HepG2 (cell line): ENCODE measurements around the gene NOTUM. TPM values are rescaled to one million over a fixed set of nuclear protein-coding genes. Genes with fewer than 3 reads are reported as not detected.

ENCODE experiments used
- AGO2 ChIP-seq: fragments of 200-400 bp; formaldehyde crosslinking; optimal IDR thresholded peaks from 2 replicates; pipeline ENCODE3; 2017; ENCODE audit warnings: mild to moderate bottlenecking, low read depth, low read length, moderate library complexity
- ARNT2 ChIP-seq: sonication (generic); formaldehyde crosslinking; IDR thresholded peaks from 2 replicates; pipeline ENCODE4 v1.8.0; 2022; ENCODE audit warnings: mild to moderate bottlenecking, low read depth, missing genetic modification reagents, moderate library complexity
- ATF7-NPFF ChIP-seq: sonication (generic); formaldehyde crosslinking; IDR thresholded peaks from 2 replicates; pipeline ENCODE4 v1.8.1; 2023; ENCODE audit warnings: mild to moderate bottlenecking, low read depth, missing genetic modification reagents, moderate library complexity
- CHCHD3 ChIP-seq: sonication (generic); formaldehyde crosslinking; IDR thresholded peaks from 2 replicates; pipeline ENCODE4 v1.8.0; 2022; ENCODE audit warnings: mild to moderate bottlenecking, missing genetic modification reagents, moderate library complexity
- CREBL2 ChIP-seq: sonication (generic); formaldehyde crosslinking; IDR thresholded peaks from 2 replicates; pipeline ENCODE4 v1.8.1; 2023; ENCODE audit warnings: missing genetic modification reagents, mild to moderate bottlenecking, borderline replicate concordance
- ELF1 ChIP-seq: sonication (generic); formaldehyde crosslinking; IDR thresholded peaks from 2 replicates; pipeline ENCODE4 v1.4.0; 2020; ENCODE audit warnings: missing genetic modification reagents
- GTF2F1 ChIP-seq: fragments of 150-350 bp; IDR thresholded peaks from 2 replicates; pipeline ENCODE4 v1.6.1; 2014; ENCODE audit warnings: low read length
- GTF3A ChIP-seq: sonication (generic); formaldehyde crosslinking; conservative IDR thresholded peaks from 2 replicates; pipeline ENCODE4 v1.4.0; 2020; ENCODE audit warnings: mild to moderate bottlenecking, missing genetic modification reagents
- MTA1 ChIP-seq: sonication (generic); formaldehyde crosslinking; IDR thresholded peaks from 2 replicates; pipeline ENCODE4 v1.4.0; 2020; ENCODE audit warnings: missing genetic modification reagents, mild to moderate bottlenecking, borderline replicate concordance
- NKX3-1 ChIP-seq: sonication (generic); formaldehyde crosslinking; IDR thresholded peaks from 2 replicates; pipeline ENCODE4 v1.5.0; 2020; ENCODE audit warnings: missing genetic modification reagents
- PRPF4 ChIP-seq: fragments of 200-400 bp; formaldehyde crosslinking; IDR thresholded peaks from 2 replicates; pipeline ENCODE4 v1.6.1; 2016; ENCODE audit warnings: low read length, low read depth; ENCODE audit not compliant: poor library complexity, severe bottlenecking
- SKI ChIP-seq: fragments of 450-650 bp; IDR thresholded peaks from one replicate; pipeline ENCODE4 v1.6.1; 2018; ENCODE audit warnings: mild to moderate bottlenecking; ENCODE audit not compliant: partially characterized antibody
- TFAP4 ChIP-seq: sonication (generic); IDR thresholded peaks from 2 replicates; pipeline ENCODE4 v1.6.1; 2016; ENCODE audit warnings: low read depth, borderline replicate concordance
- WIZ ChIP-seq: sonication (generic); formaldehyde crosslinking; IDR thresholded peaks from 2 replicates; pipeline ENCODE4 v1.5.1; 2020; ENCODE audit warnings: mild to moderate bottlenecking, missing genetic modification reagents
- ZNF121 ChIP-seq: sonication (generic); formaldehyde crosslinking; IDR thresholded peaks from 2 replicates; pipeline ENCODE4 v1.5.0; 2020; ENCODE audit warnings: mild to moderate bottlenecking, missing genetic modification reagents
- ZNF235 ChIP-seq: sonication (generic); formaldehyde crosslinking; IDR thresholded peaks from 2 replicates; pipeline ENCODE4 v1.8.1; 2023; ENCODE audit warnings: mild to moderate bottlenecking, missing genetic modification reagents, borderline replicate concordance
- ZNF282 ChIP-seq: fragments of 450-650 bp; IDR thresholded peaks from 2 replicates; pipeline ENCODE4 v1.6.1; 2018; ENCODE audit not compliant: partially characterized antibody
- ZNF513 ChIP-seq: sonication (generic); formaldehyde crosslinking; conservative IDR thresholded peaks from 2 replicates; pipeline ENCODE4 v1.5.0; 2020; ENCODE audit warnings: missing genetic modification reagents
- ZNF619 ChIP-seq: sonication (generic); formaldehyde crosslinking; IDR thresholded peaks from 2 replicates; pipeline ENCODE4 v1.4.0; 2020; ENCODE audit warnings: mild to moderate bottlenecking, missing genetic modification reagents
- polyA plus RNA-seq, 8 experiments: library from polyadenylated mRNA; depleted of rRNA in 3 of 8; stranded (reverse) in 7 of 8; unstranded in 1 of 8; fragments of >200 nt; fragmentation: Illumina TruSeq in 4 of 8; extraction: Trizol in 4 of 8; gene quantifications; 2 replicates each; pipeline versions ENCODE4 v1.2.1 to v1.2.3, GENCODE V29; 2011 to 2016; ENCODE audit warnings: low read depth in 4 of 8, missing spikeins in 1 of 8, mixed read lengths in 1 of 8; ENCODE audit not compliant: insufficient read depth in 1 of 8
- total RNA-seq, 5 experiments: library from RNA; depleted of rRNA; stranded (reverse); fragments of >200 nt; fragmentation: Illumina TruSeq; extraction: Trizol; gene quantifications; 2 replicates each; pipeline ENCODE4 v1.2.3, GENCODE V29; 2016; ENCODE audit warnings: low read depth in 1 of 5
- TF ChIP-seq, protein P1 (sequence below): sonication (generic); formaldehyde crosslinking; IDR thresholded peaks from 2 replicates; pipeline ENCODE4 v1.5.1; 2020; ENCODE audit warnings: missing genetic modification reagents, mild to moderate bottlenecking, borderline replicate concordance
- TF ChIP-seq, protein P2 (sequence below): sonication (generic); formaldehyde crosslinking; IDR thresholded peaks from 2 replicates; pipeline ENCODE4 v1.5.1; 2020; ENCODE audit warnings: mild to moderate bottlenecking, missing genetic modification reagents, moderate library complexity
- TF ChIP-seq, protein P3 (sequence below): sonication (generic); formaldehyde crosslinking; IDR thresholded peaks from 2 replicates; pipeline ENCODE4 v1.8.1; 2022; ENCODE audit warnings: mild to moderate bottlenecking, missing genetic modification reagents

NOTUM gene
- total and polyA plus RNA-seq, 2 of the 13 experiments (the other 11 are each of a cell fraction or from before 2014, with no cell fraction given), result 150 to 160 TPM

DNA sequence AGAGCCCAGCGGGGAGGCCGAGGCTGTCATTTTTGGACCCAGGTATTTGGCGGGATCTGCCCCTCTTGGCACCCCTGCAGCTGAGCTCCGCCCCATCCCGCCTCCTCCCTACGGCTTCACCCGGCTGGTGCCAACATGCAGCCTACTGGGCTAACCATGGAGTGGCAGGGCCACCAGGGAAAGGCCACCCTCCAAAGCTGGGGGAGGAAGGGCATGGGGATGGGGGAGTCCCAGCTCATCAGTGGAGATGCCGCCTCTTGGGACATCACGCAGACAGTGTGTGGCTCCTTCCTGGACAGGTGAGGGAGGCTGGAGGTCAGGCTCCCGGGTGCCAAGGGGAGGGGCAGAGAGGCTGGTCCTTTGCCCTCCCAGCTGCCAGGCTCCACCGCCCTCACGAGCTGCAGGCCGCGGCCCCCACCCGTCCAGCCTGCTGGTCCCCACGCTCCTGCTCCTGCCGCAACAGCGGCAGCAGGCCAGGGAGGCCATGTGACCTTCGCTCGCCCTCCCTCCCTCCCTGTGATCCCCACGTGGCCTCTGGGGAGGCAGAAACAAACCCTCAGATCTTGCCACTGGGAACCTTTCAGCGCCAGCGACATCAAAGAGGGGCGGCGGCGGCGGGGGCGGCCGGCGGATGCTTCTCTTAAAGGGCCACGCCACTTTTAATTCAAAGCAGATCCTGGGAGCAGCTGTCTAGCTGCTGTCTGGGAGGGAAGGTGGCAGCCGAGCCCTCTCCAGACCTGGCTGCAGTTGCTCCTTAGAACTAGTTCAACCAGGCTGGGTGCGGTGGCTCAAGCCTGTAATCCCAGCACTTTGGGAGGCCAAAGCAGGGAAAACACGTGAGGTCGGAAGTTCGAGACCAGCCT, 6.8 kb upstream of the NOTUM start (continued):
- TF ChIP-seq ATF7-NPFF (CRISPR knock-in tag) (no peak; the same call in 1 of the 2 replicates), ZNF282 (no peak), WIZ (no peak; the same call in 1 of the 2 replicates), ARNT2 (CRISPR knock-in tag) (peak; percentile 93), SKI (peak; percentile 90), GTF3A (0 out of 2 replicates have a peak, but pooled peaks have one; percentile 70), AGO2 (peak; percentile 92), PRPF4 (no peak), NKX3-1 (peak; percentile 80; the same call in 1 of the 2 replicates), MTA1 (CRISPR knock-in tag) (peak; percentile 96), ZNF619 (CRISPR knock-in tag) (no peak), CREBL2 (CRISPR knock-in tag) (peak; percentile 51; the same call in 1 of the 2 replicates), GTF2F1 (no peak), ZNF121 (CRISPR knock-in tag) (no peak), ZNF235 (CRISPR knock-in tag) (0 out of 2 replicates have a peak, but pooled peaks have one; percentile 88), ELF1 (CRISPR knock-in tag) (peak; percentile 55; the same call in 1 of the 2 replicates), ZNF513 (CRISPR knock-in tag) (0 out of 2 replicates have a peak, but pooled peaks have one; percentile 9), CHCHD3 (no peak), TFAP4 (peak; percentile 94)
- TF ChIP-seq, protein P1, sequence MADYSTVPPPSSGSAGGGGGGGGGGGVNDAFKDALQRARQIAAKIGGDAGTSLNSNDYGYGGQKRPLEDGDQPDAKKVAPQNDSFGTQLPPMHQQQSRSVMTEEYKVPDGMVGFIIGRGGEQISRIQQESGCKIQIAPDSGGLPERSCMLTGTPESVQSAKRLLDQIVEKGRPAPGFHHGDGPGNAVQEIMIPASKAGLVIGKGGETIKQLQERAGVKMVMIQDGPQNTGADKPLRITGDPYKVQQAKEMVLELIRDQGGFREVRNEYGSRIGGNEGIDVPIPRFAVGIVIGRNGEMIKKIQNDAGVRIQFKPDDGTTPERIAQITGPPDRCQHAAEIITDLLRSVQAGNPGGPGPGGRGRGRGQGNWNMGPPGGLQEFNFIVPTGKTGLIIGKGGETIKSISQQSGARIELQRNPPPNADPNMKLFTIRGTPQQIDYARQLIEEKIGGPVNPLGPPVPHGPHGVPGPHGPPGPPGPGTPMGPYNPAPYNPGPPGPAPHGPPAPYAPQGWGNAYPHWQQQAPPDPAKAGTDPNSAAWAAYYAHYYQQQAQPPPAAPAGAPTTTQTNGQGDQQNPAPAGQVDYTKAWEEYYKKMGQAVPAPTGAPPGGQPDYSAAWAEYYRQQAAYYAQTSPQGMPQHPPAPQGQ (CRISPR knock-in tag), result 0 out of 2 replicates have a peak, but pooled peaks have one; percentile 94
- TF ChIP-seq, protein P2, sequence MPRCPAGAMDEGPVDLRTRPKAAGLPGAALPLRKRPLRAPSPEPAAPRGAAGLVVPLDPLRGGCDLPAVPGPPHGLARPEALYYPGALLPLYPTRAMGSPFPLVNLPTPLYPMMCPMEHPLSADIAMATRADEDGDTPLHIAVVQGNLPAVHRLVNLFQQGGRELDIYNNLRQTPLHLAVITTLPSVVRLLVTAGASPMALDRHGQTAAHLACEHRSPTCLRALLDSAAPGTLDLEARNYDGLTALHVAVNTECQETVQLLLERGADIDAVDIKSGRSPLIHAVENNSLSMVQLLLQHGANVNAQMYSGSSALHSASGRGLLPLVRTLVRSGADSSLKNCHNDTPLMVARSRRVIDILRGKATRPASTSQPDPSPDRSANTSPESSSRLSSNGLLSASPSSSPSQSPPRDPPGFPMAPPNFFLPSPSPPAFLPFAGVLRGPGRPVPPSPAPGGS (CRISPR knock-in tag), result no peak
- TF ChIP-seq, protein P3, sequence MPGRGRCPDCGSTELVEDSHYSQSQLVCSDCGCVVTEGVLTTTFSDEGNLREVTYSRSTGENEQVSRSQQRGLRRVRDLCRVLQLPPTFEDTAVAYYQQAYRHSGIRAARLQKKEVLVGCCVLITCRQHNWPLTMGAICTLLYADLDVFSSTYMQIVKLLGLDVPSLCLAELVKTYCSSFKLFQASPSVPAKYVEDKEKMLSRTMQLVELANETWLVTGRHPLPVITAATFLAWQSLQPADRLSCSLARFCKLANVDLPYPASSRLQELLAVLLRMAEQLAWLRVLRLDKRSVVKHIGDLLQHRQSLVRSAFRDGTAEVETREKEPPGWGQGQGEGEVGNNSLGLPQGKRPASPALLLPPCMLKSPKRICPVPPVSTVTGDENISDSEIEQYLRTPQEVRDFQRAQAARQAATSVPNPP (CRISPR knock-in tag), result no peak
